ENCODE results near the gene XAB2. TPM values are rescaled to one million over a fixed set of nuclear protein-coding genes. Genes with fewer than 3 reads are reported as not detected.

XAB2 gene
- total RNA-seq, 3 donors from 2014 or later, result 28.7 to 39.2 (median 30.7) TPM

GRCh38 chr19:7602240-7602934 lies 27.0 kb downstream of the XAB2 start:
- intact Hi-C loops (cut with DNase I, micrococcal nuclease), result no loop called here
- Histone ChIP-seq H3K4me3 (no peak overlapping the region), H3K4me1 (ENCODE audit: low read depth) (no peaks in the 10 kb centered on the region), H3K36me3 (ENCODE audit: low read depth) (no peaks in the 10 kb centered on the region), H3K9me3 (no peaks in the 10 kb centered on the region)
- DNase-seq, result no peak
- no peak for TF ChIP-seq CTCF (IDR thresholded peaks at IDR 0.05)
- ATAC-seq, result no peak

GRCh38 chr19:7600721-7601120 lies 28.6 kb downstream of the XAB2 start:
- TF ChIP-seq CTCF (IDR thresholded peaks at IDR 0.05), result no peak
- no peaks in the 10 kb centered on the region for H3K36me3 ChIP-seq (ENCODE audit: low read depth)
- H3K4me3 ChIP-seq, result no peak overlapping the region
- peaks cover 2% of the 10 kb centered on the region for H3K4me1 ChIP-seq (ENCODE audit: low read depth)
- ATAC-seq (no peak), DNase-seq (no peak)
- intact Hi-C loops (cut with DNase I, micrococcal nuclease), result no loop called here
- no peaks in the 10 kb centered on the region for H3K9me3 ChIP-seq

GRCh38 chr19:7598180-7598579 lies 31.2 kb downstream of the XAB2 start:
- no peak overlapping the region for H3K4me3 ChIP-seq

GRCh38 chr19:7597689-7598088 lies 31.7 kb downstream of the XAB2 start:
- Histone ChIP-seq H3K9me3 (no peaks in the 10 kb centered on the region), H3K4me1 (ENCODE audit: low read depth) (peaks cover 2% of the 10 kb centered on the region), H3K4me3 (no peak overlapping the region), H3K36me3 (ENCODE audit: low read depth) (no peaks in the 10 kb centered on the region)
- intact Hi-C loops (cut with DNase I, micrococcal nuclease), result no loop called here
- no peak for DNase-seq
- no peak for TF ChIP-seq CTCF (IDR thresholded peaks at IDR 0.05)
- ATAC-seq, result no peak

More at GRCh38 chr19:7598180-7598579, 31.2 kb downstream of the XAB2 start:
- no peak for ATAC-seq
- TF ChIP-seq CTCF (IDR thresholded peaks at IDR 0.05), result no peak
- H3K9me3 ChIP-seq, result no peaks in the 10 kb centered on the region
- intact Hi-C loops (cut with DNase I, micrococcal nuclease), result no loop called here
- H3K4me1 ChIP-seq (ENCODE audit: low read depth), result peaks cover 2% of the 10 kb centered on the region
- no peak for DNase-seq
- H3K36me3 ChIP-seq (ENCODE audit: low read depth), result no peaks in the 10 kb centered on the region

GRCh38 chr19:7596211-7596937 lies 33.0 kb downstream of the XAB2 start:
- DNase-seq, result peak in 2 of 3 donors; percentile 35 to 64
- H3K4me3 ChIP-seq, result peak overlapping the region; percentile 34
- intact Hi-C loops (cut with DNase I, micrococcal nuclease), result no loop called here
- no peak for TF ChIP-seq CTCF (IDR thresholded peaks at IDR 0.05)
- ATAC-seq, result peak; percentile 80
- no peaks in the 10 kb centered on the region for H3K9me3 ChIP-seq
- peaks cover 2% of the 10 kb centered on the region for H3K4me1 ChIP-seq (ENCODE audit: low read depth)
- H3K36me3 ChIP-seq (ENCODE audit: low read depth), result no peaks in the 10 kb centered on the region
